PC-3 (cell line): ENCODE measurements around the gene GTPBP1. TPM values are rescaled to one million over a fixed set of nuclear protein-coding genes. Genes with fewer than 3 reads are reported as not detected.

Experiments used
- ATAC-seq: fragments of 200-7000 bp; cut with Tn5 transposase; 2 replicates; pipeline ENCODE4 v1.9.1; 2020; ENCODE audit warnings: mild to moderate bottlenecking, moderate library complexity
- BruUV-seq: library from RNA; stranded (reverse); fragments of 400-500 nt; replicated peaks from 2 replicates; lab custom pipeline; 2021; lab: Mats Ljungman, UMichigan
- CTCF ChIA-PET: fragments of 300-600 bp; sonication (Branson Sonifier 250); formaldehyde crosslinking; loops from one replicate; lab custom pipeline; 2022; ENCODE audit warnings: antibody characterized with exemption; lab: Charles Lee
- POLR2A ChIA-PET: fragments of 300-600 bp; sonication (Branson Sonifier 250); formaldehyde crosslinking; loops from one replicate; lab custom pipeline; 2022; ENCODE audit warnings: antibody characterized with exemption; ENCODE audit not compliant: unreplicated experiment; lab: Charles Lee
- DNase-seq: peaks from one replicate; pipeline ENCODE4 v3.0.0-alpha.2; 2015
- H2AFZ ChIP-seq: fragments of 300-600 bp; sonication (generic); 2 replicates; pipeline ENCODE4 v1.6.0; 2016; ENCODE audit warnings: antibody characterized with exemption, low read length
- H3F3A ChIP-seq: fragments of 300-600 bp; sonication (generic); one replicate; pipeline ENCODE4 v1.6.0; 2017; ENCODE audit warnings: antibody characterized with exemption, low read length, control low read depth, mild to moderate bottlenecking; ENCODE audit not compliant: unreplicated experiment
- H3K27ac ChIP-seq: fragments of 300-600 bp; sonication (generic); 2 replicates; pipeline ENCODE4 v1.5.1; 2016; ENCODE audit warnings: mild to moderate bottlenecking, low read length
- H3K27me3 ChIP-seq: fragments of 300-600 bp; sonication (generic); 2 replicates; pipeline ENCODE4 v1.6.1; 2016; ENCODE audit warnings: low read length, mixed read lengths
- H3K36me3 ChIP-seq: fragments of 300-600 bp; sonication (generic); 2 replicates; pipeline ENCODE4 v1.6.1; 2016; ENCODE audit warnings: low read depth, mixed run types, low read length, mixed read lengths
- H3K4me1 ChIP-seq: fragments of 300-600 bp; sonication (generic); 2 replicates; pipeline ENCODE4 v1.5.1; 2016; ENCODE audit warnings: low read length; ENCODE audit not compliant: insufficient read depth
- H3K4me2 ChIP-seq: fragments of 300-600 bp; sonication (generic); 2 replicates; pipeline ENCODE4 v1.6.0; 2016; ENCODE audit warnings: low read length
- H3K4me3 ChIP-seq: fragments of 300-600 bp; sonication (generic); 2 replicates; pipeline ENCODE4 v1.5.1; 2016; ENCODE audit warnings: mild to moderate bottlenecking, low read length, mixed read lengths
- H3K79me2 ChIP-seq: fragments of 300-600 bp; sonication (generic); 2 replicates; pipeline ENCODE4 v1.6.1; 2017; ENCODE audit warnings: low read length, mixed read lengths
- H3K9ac ChIP-seq: fragments of 300-600 bp; sonication (generic); 2 replicates; pipeline ENCODE4 v1.6.0; 2016; ENCODE audit warnings: mild to moderate bottlenecking, low read length
- H3K9me2 ChIP-seq: fragments of 300-600 bp; sonication (generic); replicated peaks from 2 replicates; pipeline ENCODE4 v1.6.1; 2016; ENCODE audit warnings: mixed run types, low read length, mixed read lengths
- H3K9me3 ChIP-seq: fragments of 300-600 bp; sonication (generic); 2 replicates; pipeline ENCODE4 v1.6.1; 2016; ENCODE audit warnings: low read length, mixed read lengths
- H4K20me1 ChIP-seq: fragments of 300-600 bp; sonication (generic); 2 replicates; pipeline ENCODE4 v1.6.1; 2016; ENCODE audit warnings: low read length, mixed read lengths
- EZH2 ChIP-seq: fragments of 300-600 bp; sonication (generic); IDR thresholded peaks from one replicate; pipeline ENCODE4 v1.6.1; 2017; ENCODE audit warnings: antibody characterized with exemption, mild to moderate bottlenecking, low read length; ENCODE audit not compliant: unreplicated experiment
- EZH2phosphoT487 ChIP-seq: fragments of 300-600 bp; sonication (generic); IDR thresholded peaks from 2 replicates; pipeline ENCODE4 v1.6.1; 2018; ENCODE audit warnings: mild to moderate bottlenecking, antibody characterized with exemption, low read length, borderline replicate concordance
- intact Hi-C: fragments of 100-400 bp; cut with micrococcal nuclease; formaldehyde crosslinking; loops from 2 replicates; pipeline ENCODE4 v1.9.0; 2023
- total RNA-seq: library from RNA; depleted of rRNA; stranded (reverse); fragments of >200 nt; gene quantifications from 2 replicates; pipeline ENCODE4 v1.2.3, GENCODE V29; 2014
- TF ChIP-seq, protein P1 (sequence below): fragments of 300-600 bp; sonication (generic); conservative IDR thresholded peaks from 2 replicates; pipeline ENCODE4 v1.5.1; 2017; ENCODE audit warnings: antibody characterized with exemption, low read depth, mild to moderate bottlenecking, low read length

Gene GTPBP1
- total RNA-seq, 1 experiment from 2014 or later = 28.2 TPM

DNA sequence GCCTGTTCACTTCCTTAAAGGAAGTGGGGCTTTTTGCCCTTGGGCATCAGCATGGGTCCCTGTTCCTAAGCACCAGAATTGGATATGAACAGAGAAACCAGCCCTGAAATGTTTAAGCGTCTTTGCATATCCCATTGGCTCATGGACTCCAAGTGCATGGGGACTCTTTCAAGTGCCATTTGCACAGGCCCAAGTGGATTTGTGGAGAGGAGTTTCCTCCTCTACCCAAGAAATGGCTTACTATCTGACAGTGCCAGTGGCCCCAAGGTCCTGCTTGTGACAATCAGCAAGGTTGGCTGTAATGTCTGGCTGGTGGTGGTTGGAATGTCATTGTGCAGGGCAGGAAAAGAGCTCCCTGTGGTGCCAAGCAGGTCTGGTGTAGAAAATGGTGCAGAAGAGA, 20.0 kb upstream of the GTPBP1 start:
- no peaks in the 10 kb centered on the region for H3K9me3 ChIP-seq
- peaks cover 20% of the 10 kb centered on the region for H3K79me2 ChIP-seq
- H3K27me3 ChIP-seq = no peaks in the 10 kb centered on the region
- ATAC-seq (no peak), DNase-seq (no peak)
- CTCF ChIA-PET = no interaction called here
- H3F3A ChIP-seq = no peaks in the 10 kb centered on the region
- no peaks in the 10 kb centered on the region for H3K4me1 ChIP-seq
- H3K9ac ChIP-seq = no peak overlapping the region
- TF ChIP-seq, protein P1, sequence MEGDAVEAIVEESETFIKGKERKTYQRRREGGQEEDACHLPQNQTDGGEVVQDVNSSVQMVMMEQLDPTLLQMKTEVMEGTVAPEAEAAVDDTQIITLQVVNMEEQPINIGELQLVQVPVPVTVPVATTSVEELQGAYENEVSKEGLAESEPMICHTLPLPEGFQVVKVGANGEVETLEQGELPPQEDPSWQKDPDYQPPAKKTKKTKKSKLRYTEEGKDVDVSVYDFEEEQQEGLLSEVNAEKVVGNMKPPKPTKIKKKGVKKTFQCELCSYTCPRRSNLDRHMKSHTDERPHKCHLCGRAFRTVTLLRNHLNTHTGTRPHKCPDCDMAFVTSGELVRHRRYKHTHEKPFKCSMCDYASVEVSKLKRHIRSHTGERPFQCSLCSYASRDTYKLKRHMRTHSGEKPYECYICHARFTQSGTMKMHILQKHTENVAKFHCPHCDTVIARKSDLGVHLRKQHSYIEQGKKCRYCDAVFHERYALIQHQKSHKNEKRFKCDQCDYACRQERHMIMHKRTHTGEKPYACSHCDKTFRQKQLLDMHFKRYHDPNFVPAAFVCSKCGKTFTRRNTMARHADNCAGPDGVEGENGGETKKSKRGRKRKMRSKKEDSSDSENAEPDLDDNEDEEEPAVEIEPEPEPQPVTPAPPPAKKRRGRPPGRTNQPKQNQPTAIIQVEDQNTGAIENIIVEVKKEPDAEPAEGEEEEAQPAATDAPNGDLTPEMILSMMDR = no peak
- no peak for TF ChIP-seq EZH2phosphoT487
- TF ChIP-seq EZH2 = no peak
- peaks cover 32% of the 10 kb centered on the region for H3K36me3 ChIP-seq
- intact Hi-C loops = no loop called here
- no peak overlapping the region for H3K27ac ChIP-seq
- no TSS peak for BruUV-seq
- POLR2A ChIA-PET = interaction anchor here (0.8 kb wide), 1 partner anchor 436 kb away, joined by 5 read pairs; no protein-coding TSS in a partner anchor
- H3K4me2 ChIP-seq = no peak overlapping the region
- H3K4me3 ChIP-seq = no peak overlapping the region
- no peak overlapping the region for H2AFZ ChIP-seq
- H3K9me2 ChIP-seq = no peaks in the 10 kb centered on the region
- H4K20me1 ChIP-seq = 0 out of 2 replicates have a peak, but pooled peaks cover 5% of the 10 kb centered on the region

DNA sequence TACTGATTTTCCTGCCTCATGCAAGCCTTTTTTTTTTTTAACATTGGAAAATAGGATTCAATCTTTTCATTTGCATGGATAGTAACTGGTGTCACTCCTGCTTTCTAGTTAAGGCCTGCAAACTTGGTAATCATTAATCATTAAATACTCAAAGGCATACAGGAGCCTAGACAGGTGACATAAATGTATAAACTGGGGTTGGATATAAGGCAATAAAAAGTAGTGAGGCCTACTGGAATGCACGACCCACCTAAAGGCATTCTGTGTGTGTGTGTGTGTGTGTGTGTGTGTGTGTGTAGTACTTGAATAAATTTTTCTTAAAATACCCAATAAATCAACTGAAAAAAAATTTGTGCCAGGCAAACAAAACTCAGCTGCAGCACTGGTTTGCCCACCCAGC, 16.1 kb upstream of the GTPBP1 start:
- ChIA-PET POLR2A (no interaction called here), CTCF (no interaction called here)
- Histone ChIP-seq H3K36me3 (peaks cover 18% of the 10 kb centered on the region), H3K9me2 (no peaks in the 10 kb centered on the region), H3K4me1 (no peaks in the 10 kb centered on the region), H3K27ac (no peak overlapping the region), H3K9ac (no peak overlapping the region), H3F3A (no peaks in the 10 kb centered on the region), H3K79me2 (peaks cover 33% of the 10 kb centered on the region), H3K4me2 (no peak overlapping the region), H3K4me3 (no peak overlapping the region), H4K20me1 (no peaks in the 10 kb centered on the region), H3K27me3 (no peaks in the 10 kb centered on the region), H3K9me3 (no peaks in the 10 kb centered on the region), H2AFZ (no peak overlapping the region)
- no peak for TF ChIP-seq EZH2
- TF ChIP-seq, protein P1 = no peak
- TF ChIP-seq EZH2phosphoT487 = no peak
- no TSS peak for BruUV-seq
- ATAC-seq (no peak), DNase-seq (no peak)
- intact Hi-C loops = no loop called here

DNA sequence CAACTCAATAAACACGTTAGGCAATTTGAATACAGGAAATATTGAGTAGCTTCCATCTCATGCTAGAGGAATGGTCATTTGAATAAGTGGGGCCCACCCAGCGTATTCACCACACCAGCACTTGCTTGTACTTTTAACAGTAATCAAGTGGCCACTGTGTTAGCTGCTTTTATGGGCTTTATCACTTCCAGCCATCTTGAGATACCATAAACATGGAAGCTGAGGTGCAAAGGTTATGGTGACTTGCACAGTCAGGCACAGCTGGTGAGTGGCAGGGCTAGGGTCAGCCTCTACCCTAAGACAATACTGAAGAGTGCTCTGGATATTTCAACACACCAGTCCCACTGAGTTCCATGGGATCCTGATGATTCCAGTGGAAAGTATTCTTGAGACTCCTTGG, 11.7 kb upstream of the GTPBP1 start:
- H3K36me3 ChIP-seq = no peaks in the 10 kb centered on the region; the same call in 1 of the 2 replicates
- ChIA-PET CTCF (interaction anchor here (0.7 kb wide), 1 partner anchor 20 kb away, joined by 11 read pairs; no protein-coding TSS in a partner anchor), POLR2A (no interaction called here)

More for the DNA sequence above, 11.7 kb upstream of the GTPBP1 start:
- Histone ChIP-seq H3K4me2 (no peak overlapping the region), H3K4me1 (peaks cover 30% of the 10 kb centered on the region), H4K20me1 (peaks cover 17% of the 10 kb centered on the region), H3K79me2 (peaks cover 73% of the 10 kb centered on the region), H2AFZ (no peak overlapping the region), H3K9ac (no peak overlapping the region), H3K27ac (no peak overlapping the region), H3K9me3 (no peaks in the 10 kb centered on the region), H3F3A (peaks cover 14% of the 10 kb centered on the region), H3K9me2 (no peaks in the 10 kb centered on the region), H3K4me3 (no peak overlapping the region), H3K27me3 (no peaks in the 10 kb centered on the region)
- DNase-seq = no peak
- TF ChIP-seq, protein P1 = no peak
- TF ChIP-seq EZH2phosphoT487 = no peak
- no peak for TF ChIP-seq EZH2
- ATAC-seq = no peak
- no TSS peak for BruUV-seq
- intact Hi-C loops = no loop called here
